Left renal pelvis (tissue), 4 donors: ENCODE measurements around the gene GRIK4. TPM values are rescaled to one million over a fixed set of nuclear protein-coding genes. Genes with fewer than 3 reads are reported as not detected.

Source experiments
- DNase-seq, 4 donors: peaks; one replicate each; pipeline ENCODE4 v3.0.0-alpha.2; 2013; ENCODE audit warnings: low read depth in 4 of 4, low spot score in 3 of 4
- polyA plus RNA-seq, 4 donors: library from polyadenylated mRNA; unstranded; fragments of 120-200 nt; gene quantifications; one replicate each; pipeline ENCODE4 v1.2.1, GENCODE V29; 2013; ENCODE audit not compliant: insufficient read length in 4 of 4

Gene GRIK4
- polyA plus RNA-seq, 4 donors = 0.95 to 1.9 (median 1.5) TPM

GRCh38 chr11:120896687-120897086 lies 385.1 kb downstream of the GRIK4 start:
- DNase-seq = no peak

- DNase-seq = no peak
Observed at GRCh38 chr11:120898568-120898967, 387.0 kb downstream of the GRIK4 start.

GRCh38 chr11:120899720-120900119 lies 388.2 kb downstream of the GRIK4 start:
- DNase-seq = no peak

- no peak for DNase-seq
Observed at GRCh38 chr11:120900643-120901042, 389.1 kb downstream of the GRIK4 start.

- no peak for DNase-seq
Observed at GRCh38 chr11:120903686-120904085, 392.1 kb downstream of the GRIK4 start.

- no peak for DNase-seq
Observed at GRCh38 chr11:120904116-120904515, 392.6 kb downstream of the GRIK4 start.

GRCh38 chr11:120906766-120907165 lies 395.2 kb downstream of the GRIK4 start:
- no peak for DNase-seq

- DNase-seq = no peak
Observed at GRCh38 chr11:120907971-120908370, 396.4 kb downstream of the GRIK4 start.

GRCh38 chr11:120908461-120909181 lies 397.1 kb downstream of the GRIK4 start:
- no peak for DNase-seq

- no peak for DNase-seq
Observed at GRCh38 chr11:120909676-120910416, 398.3 kb downstream of the GRIK4 start.

- no peak for DNase-seq
Observed at GRCh38 chr11:120911943-120912342, 400.4 kb downstream of the GRIK4 start.

- no peak for DNase-seq
Observed at GRCh38 chr11:120912504-120912903, 401.0 kb downstream of the GRIK4 start.

- DNase-seq = no peak
Observed at GRCh38 chr11:120912915-120913314, 401.4 kb downstream of the GRIK4 start.

GRCh38 chr11:120914021-120914420 lies 402.5 kb downstream of the GRIK4 start:
- DNase-seq = no peak

GRCh38 chr11:120914601-120915000 lies 403.1 kb downstream of the GRIK4 start:
- DNase-seq = no peak

GRCh38 chr11:120917559-120918239 lies 406.2 kb downstream of the GRIK4 start:
- no peak for DNase-seq

GRCh38 chr11:120918257-120918656 lies 406.7 kb downstream of the GRIK4 start:
- DNase-seq = no peak

GRCh38 chr11:120919045-120919444 lies 407.5 kb downstream of the GRIK4 start:
- no peak for DNase-seq

- no peak for DNase-seq
Observed at GRCh38 chr11:120919566-120919965, 408.0 kb downstream of the GRIK4 start.

- no peak for DNase-seq
Observed at GRCh38 chr11:120923866-120924508, 412.4 kb downstream of the GRIK4 start.

GRCh38 chr11:120925944-120926343 lies 414.4 kb downstream of the GRIK4 start:
- no peak for DNase-seq
